Mesendoderm (in vitro differentiated cells): ENCODE results near the gene SH3BP4.

ENCODE experiments used
- DNase-seq: peaks from one replicate; pipeline ENCODE4 v3.0.0; 2013
- H2AK5ac ChIP-seq: 2 replicates; pipeline ENCODE4 v1.6.1; 2013; ENCODE audit warnings: low read length, inconsistent platforms
- H2BK120ac ChIP-seq: 2 replicates; pipeline ENCODE4 v1.6.1; 2013; ENCODE audit warnings: low read depth, mild to moderate bottlenecking, low read length, moderate library complexity, mixed read lengths
- H2BK15ac ChIP-seq: replicated peaks from 2 replicates; pipeline ENCODE4 v1.6.1; 2013; ENCODE audit warnings: low read depth, mild to moderate bottlenecking, moderate library complexity
- H2BK5ac ChIP-seq: 2 replicates; pipeline ENCODE4 v1.6.1; 2013; ENCODE audit warnings: low read length, inconsistent platforms
- H3K18ac ChIP-seq: 2 replicates; pipeline ENCODE4 v1.6.1; 2013; ENCODE audit warnings: mild to moderate bottlenecking, low read length, mixed read lengths
- H3K23ac ChIP-seq: one replicate; pipeline ENCODE4 v1.6.1; 2013; ENCODE audit warnings: low read length
- H3K27ac ChIP-seq: 2 replicates; pipeline ENCODE4 v1.5.1; 2013; ENCODE audit warnings: low read depth, mild to moderate bottlenecking, inconsistent platforms, low read length, moderate library complexity
- H3K27me3 ChIP-seq: 2 replicates; pipeline ENCODE4 v1.6.1; 2013; ENCODE audit warnings: low read length, control low read depth, mild to moderate bottlenecking, inconsistent platforms; ENCODE audit not compliant: insufficient read depth, poor library complexity
- H3K36me3 ChIP-seq: 2 replicates; pipeline ENCODE4 v1.6.1; 2013; ENCODE audit warnings: low read length, inconsistent platforms; ENCODE audit not compliant: control insufficient read depth, insufficient read depth
- H3K4ac ChIP-seq: one replicate; pipeline ENCODE4 v1.6.1; 2013; ENCODE audit warnings: low read depth, mild to moderate bottlenecking, low read length, moderate library complexity
- H3K4me1 ChIP-seq: 2 replicates; pipeline ENCODE4 v1.6.1; 2013; ENCODE audit warnings: low read depth, low read length, inconsistent platforms; ENCODE audit not compliant: control insufficient read depth
- H3K4me2 ChIP-seq: 2 replicates; pipeline ENCODE4 v1.6.1; 2013; ENCODE audit warnings: low read length
- H3K4me3 ChIP-seq: 2 replicates; pipeline ENCODE4 v1.5.1; 2013; ENCODE audit warnings: mild to moderate bottlenecking, low read length
- H3K56ac ChIP-seq: one replicate; pipeline ENCODE4 v1.6.1; 2013; ENCODE audit warnings: low read length
- H3K79me1 ChIP-seq: 2 replicates; pipeline ENCODE4 v1.6.1; 2013; ENCODE audit warnings: low read length, inconsistent platforms
- H3K79me2 ChIP-seq: 2 replicates; pipeline ENCODE4 v1.6.1; 2013; ENCODE audit warnings: mild to moderate bottlenecking, low read length; ENCODE audit not compliant: control insufficient read depth, insufficient read depth
- H3K9ac ChIP-seq: 2 replicates; pipeline ENCODE4 v1.6.1; 2013; ENCODE audit warnings: low read length, inconsistent platforms
- H4K5ac ChIP-seq: one replicate; pipeline ENCODE4 v1.6.1; 2013; ENCODE audit warnings: low read length
- H4K8ac ChIP-seq: one replicate; pipeline ENCODE4 v1.6.1; 2013; ENCODE audit warnings: low read depth, mild to moderate bottlenecking, control low read depth, low read length, moderate library complexity
- WGBS: extraction: QIAGEN DNeasy Blood & Tissue Kit; methylation state at CpG from one replicate; pipeline ENCODE4 v1.1.7; 2013; ENCODE audit warnings: low lambda C conversion rate, missing lambda C conversion rate; ENCODE audit not compliant: insufficient coverage; ENCODE audit errors: extremely low coverage; 5-methylcytosine and 5-hydroxymethylcytosine counted together

The SH3BP4 gene

DNA sequence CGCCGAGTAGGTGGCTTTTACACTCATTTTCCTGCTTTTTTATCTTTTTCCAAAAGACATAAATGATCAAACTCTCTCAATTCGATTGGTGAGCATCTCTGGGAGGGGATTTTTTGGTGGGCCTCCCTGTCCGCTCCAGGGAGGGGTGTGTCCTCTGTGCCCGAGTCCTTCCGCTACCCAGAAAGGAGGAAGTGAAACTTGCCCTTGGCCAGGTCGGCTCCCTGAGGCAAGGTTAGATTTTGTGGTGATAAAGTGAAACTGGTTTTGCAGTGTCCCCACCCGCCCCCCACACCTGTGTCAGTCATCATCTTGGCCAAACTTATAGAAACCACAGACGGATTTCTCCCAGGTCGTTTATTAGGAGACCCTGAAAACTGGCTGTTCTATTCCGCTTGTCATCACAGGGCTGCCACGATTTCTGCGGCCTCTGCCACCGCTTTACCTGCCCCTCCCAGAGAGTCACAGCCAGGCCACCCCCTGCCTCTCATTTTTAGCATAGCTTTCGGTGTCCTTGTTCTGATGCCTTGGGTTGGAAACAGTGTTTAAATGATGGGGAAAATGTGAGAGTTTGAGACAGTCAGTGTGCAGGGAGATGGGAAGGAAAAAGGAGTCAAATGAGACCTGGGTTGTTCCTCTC is 93.6 kb downstream of the SH3BP4 start:
- Histone ChIP-seq H3K4ac (no peak overlapping the region), H3K23ac (no peak overlapping the region), H3K4me2 (no peak overlapping the region), H4K8ac (no peak overlapping the region), H4K5ac (no peak overlapping the region), H2BK15ac (no peak overlapping the region), H2AK5ac (no peak overlapping the region), H3K79me2 (peaks cover 4% of the 10 kb centered on the region), H3K4me3 (no peak overlapping the region), H2BK120ac (no peak overlapping the region), H3K18ac (no peak overlapping the region), H3K27me3 (no peaks in the 10 kb centered on the region), H3K79me1 (peaks cover 17% of the 10 kb centered on the region), H3K9ac (no peak overlapping the region), H3K36me3 (peaks cover 12% of the 10 kb centered on the region), H3K4me1 (peaks cover under 1% of the 10 kb centered on the region), H3K27ac (no peak overlapping the region), H2BK5ac (no peak overlapping the region), H3K56ac (no peak overlapping the region)
- no peak for DNase-seq
- no CpG with 5 or more reads among the region's 15 CpGs for WGBS

DNA sequence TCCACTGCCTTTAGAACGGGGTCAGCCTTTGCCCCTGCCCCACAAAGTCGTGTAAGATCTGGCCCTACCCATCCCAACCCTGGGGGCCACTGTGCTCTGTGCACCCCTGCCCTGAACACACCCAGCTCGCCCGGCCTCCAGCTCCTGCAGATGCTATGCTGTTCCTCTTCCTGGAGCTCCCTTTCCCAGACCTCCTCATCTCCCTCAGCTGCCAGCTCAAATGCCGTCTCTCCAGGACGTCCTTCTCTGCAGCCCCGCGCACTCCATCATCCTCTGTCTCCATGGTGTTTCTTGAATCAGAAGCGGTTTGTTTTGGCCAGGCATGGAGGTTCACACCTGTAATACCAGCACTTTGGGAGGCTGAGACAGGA is 94.1 kb downstream of the SH3BP4 start:
- Histone ChIP-seq H2BK120ac (no peak overlapping the region), H3K4me2 (no peak overlapping the region), H3K9ac (no peak overlapping the region), H3K79me1 (peaks cover 20% of the 10 kb centered on the region), H4K5ac (no peak overlapping the region), H3K4me3 (no peak overlapping the region), H3K27ac (no peak overlapping the region), H3K23ac (no peak overlapping the region), H3K27me3 (no peaks in the 10 kb centered on the region), H3K4me1 (peaks cover 2% of the 10 kb centered on the region), H2BK15ac (no peak overlapping the region), H2AK5ac (no peak overlapping the region), H3K79me2 (peaks cover 4% of the 10 kb centered on the region), H3K36me3 (peaks cover 10% of the 10 kb centered on the region), H2BK5ac (no peak overlapping the region), H3K18ac (no peak overlapping the region), H3K4ac (no peak overlapping the region), H3K56ac (no peak overlapping the region), H4K8ac (no peak overlapping the region)
- WGBS = no CpG with 5 or more reads among the region's 9 CpGs
- no peak for DNase-seq

DNA sequence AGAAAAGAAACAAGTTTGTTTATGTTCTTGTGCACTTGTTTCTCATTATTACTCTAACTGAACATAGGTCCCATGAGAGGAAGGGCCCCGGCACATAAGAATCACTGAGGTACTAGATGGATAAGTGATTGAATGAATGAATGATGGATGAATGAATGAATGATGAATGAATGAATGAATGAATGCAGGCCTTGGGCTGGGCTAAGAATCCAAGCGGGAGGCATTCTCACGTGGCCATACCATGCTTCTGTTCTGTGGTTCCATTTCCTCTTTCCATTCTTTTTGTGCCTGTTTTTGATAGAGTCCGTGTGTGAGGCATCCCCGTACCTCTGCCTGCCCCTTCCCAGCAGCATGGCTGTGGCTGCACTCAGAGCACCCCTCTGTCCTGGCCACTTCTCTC is 94.8 kb downstream of the SH3BP4 start:
- Histone ChIP-seq H2BK15ac (no peak overlapping the region), H3K27ac (no peak overlapping the region), H3K4me2 (no peak overlapping the region), H3K27me3 (no peaks in the 10 kb centered on the region), H2BK120ac (no peak overlapping the region), H3K79me2 (peaks cover 4% of the 10 kb centered on the region), H4K5ac (no peak overlapping the region), H2BK5ac (no peak overlapping the region), H3K56ac (no peak overlapping the region), H3K18ac (no peak overlapping the region), H3K4me1 (peaks cover 2% of the 10 kb centered on the region), H3K23ac (no peak overlapping the region), H3K4me3 (no peak overlapping the region), H3K36me3 (peaks cover 9% of the 10 kb centered on the region), H4K8ac (no peak overlapping the region), H3K4ac (no peak overlapping the region), H3K9ac (no peak overlapping the region), H2AK5ac (no peak overlapping the region), H3K79me1 (peaks cover 24% of the 10 kb centered on the region)
- no peak for DNase-seq
- no CpG with 5 or more reads among the region's 5 CpGs for WGBS

DNA sequence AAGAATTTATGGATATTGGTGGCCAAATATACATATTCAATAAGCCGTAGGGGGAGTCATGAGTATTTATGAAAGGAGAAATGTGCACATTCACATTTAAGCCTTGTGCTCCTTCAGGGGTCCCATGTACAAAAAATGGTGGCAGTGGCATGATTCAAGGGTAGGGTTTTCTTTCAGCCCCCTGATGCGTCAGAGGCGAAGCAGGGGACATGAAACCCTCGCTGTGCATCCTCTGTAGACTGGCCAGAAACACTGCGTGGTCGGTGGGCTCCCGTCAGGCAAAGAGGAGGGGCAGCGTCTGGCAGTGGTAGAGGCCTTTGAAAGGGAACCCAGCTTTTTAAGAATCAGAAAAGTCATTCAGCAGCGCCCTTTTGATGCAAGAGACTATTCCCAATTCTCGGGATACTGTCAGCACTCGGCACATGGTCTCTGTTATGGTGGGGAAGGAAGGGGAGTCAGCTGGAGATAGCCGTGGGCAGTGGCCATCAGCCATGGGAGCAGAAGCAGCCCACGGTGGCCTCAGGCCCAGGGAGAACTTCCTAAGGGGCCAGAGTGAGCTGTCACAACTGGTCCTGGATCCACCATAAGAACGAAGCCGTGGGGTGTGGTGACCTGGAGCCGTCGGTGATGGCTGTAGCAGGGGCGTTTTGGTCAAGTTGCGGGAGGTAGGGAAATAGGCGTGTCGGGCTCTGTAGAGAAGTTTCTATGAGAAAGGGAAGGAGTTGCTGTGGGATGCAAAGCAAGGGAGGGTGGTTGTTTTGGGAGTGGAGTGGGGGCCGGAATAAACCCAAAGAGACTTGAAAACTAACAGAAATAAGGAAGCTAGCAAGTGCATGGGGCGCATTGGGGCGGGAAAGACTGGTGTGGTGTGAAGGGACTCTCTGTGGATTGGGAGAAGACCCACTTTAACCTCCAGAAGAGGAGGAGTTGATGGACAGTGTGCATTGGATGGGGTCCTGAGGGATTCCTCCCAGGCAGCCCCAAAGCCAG is 95.6 kb downstream of the SH3BP4 start:
- Histone ChIP-seq H2BK15ac (no peak overlapping the region), H3K4me2 (no peak overlapping the region), H3K23ac (no peak overlapping the region), H3K79me1 (peaks cover 24% of the 10 kb centered on the region), H4K5ac (no peak overlapping the region), H2BK120ac (no peak overlapping the region), H3K27me3 (no peaks in the 10 kb centered on the region), H2AK5ac (no peak overlapping the region), H2BK5ac (no peak overlapping the region), H3K27ac (no peak overlapping the region), H3K56ac (no peak overlapping the region), H3K36me3 (peaks cover 6% of the 10 kb centered on the region), H3K4ac (no peak overlapping the region), H3K4me1 (peaks cover 2% of the 10 kb centered on the region), H4K8ac (no peak overlapping the region), H3K9ac (no peak overlapping the region), H3K79me2 (peaks cover 4% of the 10 kb centered on the region), H3K4me3 (no peak overlapping the region), H3K18ac (no peak overlapping the region)
- no peak for DNase-seq
- no CpG with 5 or more reads among the region's 24 CpGs for WGBS

- Histone ChIP-seq H3K9ac (no peak overlapping the region), H4K5ac (no peak overlapping the region), H3K56ac (no peak overlapping the region), H2AK5ac (no peak overlapping the region), H3K23ac (no peak overlapping the region), H3K79me2 (peaks cover 4% of the 10 kb centered on the region), H3K4me2 (no peak overlapping the region), H3K36me3 (peaks cover 5% of the 10 kb centered on the region), H4K8ac (no peak overlapping the region), H2BK120ac (no peak overlapping the region), H3K4me3 (no peak overlapping the region), H2BK5ac (no peak overlapping the region), H2BK15ac (no peak overlapping the region), H3K18ac (no peak overlapping the region), H3K27me3 (no peaks in the 10 kb centered on the region), H3K4ac (no peak overlapping the region), H3K79me1 (peaks cover 24% of the 10 kb centered on the region), H3K27ac (no peak overlapping the region), H3K4me1 (peaks cover 2% of the 10 kb centered on the region)
- DNase-seq = no peak
- WGBS = no CpG with 5 or more reads among the region's 7 CpGs
Observed at GRCh38 chr2:235048549-235048948, 96.7 kb downstream of the SH3BP4 start.
